AG09309 (cell line): ENCODE measurements around the gene TBCEL.

Experiments used
- DNase-seq: peaks from one replicate; pipeline ENCODE4 v3.0.0-alpha.2; 2010; ENCODE audit warnings: low read depth
- H3K4me3 ChIP-seq: 2 replicates; pipeline ENCODE4 v1.5.1; 2011; ENCODE audit warnings: mild to moderate bottlenecking, low read depth, low read length, moderate library complexity; ENCODE audit not compliant: control insufficient read depth
- CTCF ChIP-seq: IDR thresholded peaks from 2 replicates; pipeline ENCODE4 v1.5.1; 2011; ENCODE audit warnings: mild to moderate bottlenecking, low read depth, low read length, inconsistent platforms; ENCODE audit not compliant: insufficient read depth, control insufficient read depth; ENCODE audit errors: missing control alignments

Gene TBCEL

DNA sequence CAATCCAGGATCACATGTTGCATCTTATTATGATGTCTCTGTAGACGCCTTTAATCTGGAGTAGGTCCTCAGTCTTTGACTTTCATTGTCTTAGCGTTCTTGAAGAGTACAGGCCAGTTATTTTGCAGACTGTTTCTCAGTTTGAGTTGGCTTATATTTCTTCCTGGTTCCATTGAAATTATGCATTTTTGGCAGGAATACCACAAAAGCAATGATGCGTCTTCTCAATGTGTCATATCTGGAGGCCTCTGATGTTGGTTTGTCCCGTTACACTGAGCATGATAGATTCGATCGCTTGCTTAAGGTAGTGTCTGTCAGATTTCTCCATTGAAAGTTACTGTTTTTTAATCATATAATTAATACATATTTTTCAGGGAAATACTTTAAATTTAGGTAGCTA lies 107.8 kb downstream of the TBCEL start:
- TF ChIP-seq CTCF = no peak
- no peak for DNase-seq

DNA sequence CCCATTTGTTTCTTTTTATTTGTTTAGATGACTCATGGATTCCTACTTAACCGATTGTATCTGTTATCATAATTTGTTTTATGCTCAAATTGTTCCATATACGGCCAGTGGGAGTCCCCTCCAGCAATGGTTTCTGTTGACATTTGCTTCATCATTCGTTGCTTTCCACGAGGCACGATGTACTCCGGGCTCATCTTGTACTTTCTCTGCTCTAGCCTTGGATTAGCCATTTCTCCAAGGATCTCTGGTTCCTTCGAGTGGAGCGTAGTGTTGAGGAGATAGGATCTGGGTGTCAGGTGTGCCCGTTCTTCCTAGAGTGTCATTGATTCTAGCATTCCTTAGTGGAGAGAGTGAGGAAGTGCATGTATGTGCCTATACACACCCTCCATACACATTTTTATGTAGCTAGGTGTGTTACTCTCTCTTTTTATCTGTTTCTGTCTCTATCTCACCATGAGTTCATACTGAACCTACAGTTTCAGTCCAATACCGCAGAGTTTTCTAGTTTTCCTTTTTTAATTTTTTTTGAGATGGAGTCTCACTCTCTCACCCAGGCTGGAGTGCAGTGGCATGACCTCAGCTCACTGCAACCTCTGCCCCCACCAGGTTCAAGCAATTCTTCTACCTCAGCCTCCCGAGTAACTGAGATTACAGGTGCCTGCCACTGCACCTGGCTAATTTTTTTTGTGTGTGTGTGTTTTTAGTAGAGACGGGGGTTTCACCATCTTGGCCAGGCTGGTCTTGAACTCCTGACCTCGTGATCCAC lies 108.5 kb downstream of the TBCEL start:
- no peak for DNase-seq
- TF ChIP-seq CTCF = no peak
- no peak overlapping the region for H3K4me3 ChIP-seq

More for the DNA sequence above, 107.8 kb downstream of the TBCEL start:
- H3K4me3 ChIP-seq = no peak overlapping the region

DNA sequence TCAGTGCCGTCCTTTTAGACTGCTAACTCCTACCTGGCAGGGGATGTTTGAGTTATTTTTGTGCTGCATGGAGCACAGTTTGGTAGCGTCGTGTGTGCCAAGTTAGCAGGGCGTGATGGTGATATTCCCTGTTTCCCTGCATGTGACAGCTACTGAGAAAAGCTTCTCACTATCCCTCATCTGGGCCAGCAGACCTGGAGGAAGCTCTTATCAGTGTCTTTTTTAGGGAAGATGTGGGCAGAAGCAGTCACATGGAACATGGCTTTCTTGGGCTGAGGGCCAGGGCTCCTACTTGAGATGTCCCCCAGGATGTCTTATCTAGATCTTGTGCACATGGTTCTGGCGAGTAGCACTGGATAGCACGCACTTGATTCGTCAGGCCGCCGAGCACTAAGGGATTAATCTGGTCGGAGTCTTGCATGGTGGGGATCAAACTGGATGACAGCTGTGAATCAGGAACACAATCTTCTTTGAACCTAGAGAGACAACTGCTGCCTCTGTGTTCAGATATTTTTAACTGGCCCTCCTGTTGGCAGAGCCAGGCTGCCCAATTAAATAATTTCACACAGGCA lies 110.9 kb downstream of the TBCEL start:
- no peak for DNase-seq
- TF ChIP-seq CTCF = no peak
- H3K4me3 ChIP-seq = no peak overlapping the region

- no peak overlapping the region for H3K4me3 ChIP-seq
These were observed 113.1 kb downstream of the TBCEL start for GRCh38 chr11:121137005-121137404.

DNA sequence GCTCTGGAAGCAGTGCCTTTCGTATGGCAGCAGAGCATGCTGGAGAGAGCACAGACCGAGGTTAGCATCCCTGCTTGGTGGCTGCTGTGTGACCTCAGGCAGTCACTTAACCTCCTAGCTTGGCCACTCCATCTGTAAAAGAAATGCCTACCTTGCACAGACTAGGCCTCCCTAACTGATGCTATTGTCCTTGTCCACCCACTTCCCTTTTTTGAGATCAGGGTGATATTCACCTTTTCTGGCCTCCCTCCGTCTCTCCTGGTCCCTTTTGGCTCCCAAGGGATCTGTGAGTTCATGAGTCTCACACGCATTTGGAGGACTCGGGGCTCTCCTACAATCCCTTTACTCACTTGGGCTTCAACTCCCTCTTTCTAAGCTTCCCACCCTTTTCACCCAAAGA lies 114.4 kb downstream of the TBCEL start:
- no peak for TF ChIP-seq CTCF
- no peak overlapping the region for H3K4me3 ChIP-seq
- no peak for DNase-seq

More at GRCh38 chr11:121137005-121137404, 113.1 kb downstream of the TBCEL start:
- TF ChIP-seq CTCF = no peak
- no peak for DNase-seq

DNA sequence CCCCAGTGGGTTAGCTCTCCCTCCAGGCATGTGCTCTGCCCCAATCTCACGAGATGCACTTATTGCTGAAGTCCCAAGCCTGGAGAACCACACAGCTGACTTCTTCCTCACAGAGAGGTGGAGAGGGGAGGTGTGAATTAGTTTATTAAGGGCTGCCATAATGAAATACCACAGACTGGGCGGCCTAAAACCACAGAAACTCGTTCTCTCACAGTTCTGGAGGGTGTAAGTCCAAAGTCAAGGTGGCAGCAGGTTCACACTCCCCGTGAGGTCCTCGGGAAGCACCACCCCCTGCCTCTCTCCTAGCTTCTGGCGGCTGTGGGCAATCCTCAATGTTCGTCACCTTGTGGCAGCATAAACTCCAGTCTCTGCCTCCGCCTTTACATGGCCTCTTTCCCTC lies 116.5 kb downstream of the TBCEL start:
- DNase-seq = no peak
- no peak overlapping the region for H3K4me3 ChIP-seq
- TF ChIP-seq CTCF = no peak
